HCT116 (cell line): ENCODE results near the gene PLAU. TPM values are rescaled to one million over a fixed set of nuclear protein-coding genes. Genes with fewer than 3 reads are reported as not detected.

ENCODE experiments used
- ATAC-seq: fragments of 200-7000 bp; cut with Tn5 transposase; 2 replicates; pipeline ENCODE4 v1.9.1; 2020; ENCODE audit warnings: mild to moderate bottlenecking, moderate library complexity
- BruUV-seq: library from RNA; stranded (reverse); fragments of 400-500 nt; replicated peaks from 2 replicates; lab custom pipeline; 2021; lab: Mats Ljungman, UMichigan
- CTCF ChIA-PET: fragments of 300-600 bp; sonication (Branson Sonifier 250); formaldehyde crosslinking; loops from one replicate; lab custom pipeline; 2021; ENCODE audit warnings: antibody characterized with exemption; lab: Charles Lee
- POLR2A ChIA-PET: fragments of 300-600, 350-600 bp; sonication (Branson Sonifier 250); formaldehyde crosslinking; loops from one replicate; lab custom pipeline; 2021; ENCODE audit warnings: antibody characterized with exemption; lab: Charles Lee
- RAD21 ChIA-PET, 2 experiments: fragments of 300-600 bp; sonication (Branson Sonifier 250); formaldehyde crosslinking; loops; one replicate each; lab custom pipeline; 2023; ENCODE audit warnings: low total read pairs in 2 of 2; ENCODE audit not compliant: uncharacterized antibody in 2 of 2, unreplicated experiment in 2 of 2, low non-redundant PET in 1 of 2; lab: Charles Lee
- DNase-seq: peaks from one replicate; pipeline ENCODE4 v3.0.0-alpha.2; 2010; ENCODE audit warnings: low read depth, low spot score
- H2AFZ ChIP-seq: fragments of 200-600 bp; shearing (Covaris generic), sonication (generic); 2 replicates; pipeline ENCODE4 v1.6.1; 2017; ENCODE audit warnings: low read depth, mixed run types, mixed read lengths, antibody characterized with exemption, low read length; ENCODE audit not compliant: poor library complexity, severe bottlenecking
- H3K27ac ChIP-seq: 2 replicates; pipeline ENCODE4 v1.5.1; 2012; ENCODE audit warnings: low read depth, low read length
- H3K27me3 ChIP-seq: fragments of 200-600 bp; sonication (generic); 2 replicates; pipeline ENCODE4 v1.6.1; 2016; ENCODE audit warnings: mixed run types, low read length, mixed read lengths; ENCODE audit not compliant: insufficient read depth
- H3K36me3 ChIP-seq, 2 experiments: fragments of 200-500 bp in 1 of 2; fragments of 200-600 bp in 1 of 2; sonication (Bioruptor generic) in 1 of 2; sonication (generic) in 1 of 2; 2 replicates each; pipeline versions ENCODE4 v1.5.1 to v1.6.1; 2014 to 2016; ENCODE audit warnings: low read length in 2 of 2, inconsistent platforms in 1 of 2, mixed read lengths in 1 of 2, mixed run types in 1 of 2; ENCODE audit not compliant: insufficient read depth in 2 of 2, control insufficient read depth in 1 of 2
- H3K4me1 ChIP-seq, 2 experiments: fragments of 200-600 bp in 1 of 2; sonication (generic) in 1 of 2; 2 replicates each; pipeline versions ENCODE4 v1.5.1 to v1.6.1; 2012 to 2017; ENCODE audit warnings: low read length in 2 of 2, inconsistent platforms in 1 of 2, mild to moderate bottlenecking in 1 of 2, mixed read lengths in 1 of 2, mixed run types in 1 of 2, moderate library complexity in 1 of 2; ENCODE audit not compliant: insufficient read depth in 2 of 2, control insufficient read depth in 1 of 2
- H3K4me2 ChIP-seq: fragments of 200-600 bp; sonication (generic); 2 replicates; pipeline ENCODE4 v1.6.1; 2017; ENCODE audit warnings: mixed run types, low read length, mixed read lengths
- H3K4me3 ChIP-seq, 2 experiments: fragments of 200-600 bp in 1 of 2; sonication (generic) in 1 of 2; replicated peaks in 1 of 2; 2 replicates each; pipeline ENCODE4 v1.5.1; 2011 to 2016; ENCODE audit warnings: low read length in 2 of 2, control low read depth in 1 of 2, low read depth in 1 of 2, mild to moderate bottlenecking in 1 of 2, mixed read lengths in 1 of 2, mixed run types in 1 of 2
- H3K79me2 ChIP-seq: fragments of 200-600 bp; sonication (generic); 2 replicates; pipeline ENCODE4 v1.6.1; 2017; ENCODE audit warnings: mild to moderate bottlenecking, mixed run types, low read length, moderate library complexity, mixed read lengths; ENCODE audit not compliant: insufficient read depth
- H3K9ac ChIP-seq: fragments of 200-600 bp; sonication (generic); 2 replicates; pipeline ENCODE4 v1.6.1; 2016; ENCODE audit warnings: low read length, mixed read lengths
- H3K9me2 ChIP-seq: fragments of 200-600 bp; sonication (generic), shearing (Covaris generic); 2 replicates; pipeline ENCODE4 v1.6.1; 2017; ENCODE audit warnings: mixed run types, mild to moderate bottlenecking, moderate library complexity; ENCODE audit not compliant: insufficient read depth
- H3K9me3 ChIP-seq, 2 experiments: fragments of 200-500 bp in 1 of 2; fragments of 200-600 bp in 1 of 2; sonication (Bioruptor generic) in 1 of 2; sonication (generic) in 1 of 2; 2 replicates each; pipeline ENCODE4 v1.6.1; 2014 to 2017; ENCODE audit warnings: low read length in 2 of 2, mixed read lengths in 2 of 2, inconsistent platforms in 1 of 2, low read depth in 1 of 2, mild to moderate bottlenecking in 1 of 2, mixed run types in 1 of 2, moderate library complexity in 1 of 2; ENCODE audit not compliant: control insufficient read depth in 1 of 2, insufficient read depth in 1 of 2
- H4K20me1 ChIP-seq: fragments of 200-600 bp; sonication (generic), shearing (Covaris generic); 2 replicates; pipeline ENCODE4 v1.6.1; 2017; ENCODE audit warnings: mixed run types, mild to moderate bottlenecking, moderate library complexity; ENCODE audit not compliant: insufficient read depth
- CEBPB ChIP-seq: IDR thresholded peaks from 2 replicates; pipeline ENCODE4 v1.6.1; 2012; ENCODE audit warnings: low read depth
- EGR1 ChIP-seq: IDR thresholded peaks from 2 replicates; pipeline ENCODE4 v1.6.1; 2012; ENCODE audit warnings: low read depth
- ELF1 ChIP-seq: IDR thresholded peaks from 2 replicates; pipeline ENCODE4 v1.6.1; 2012; ENCODE audit warnings: low read depth, borderline replicate concordance
- EZH2 ChIP-seq: fragments of 200-600 bp; sonication (generic); IDR thresholded peaks from 2 replicates; pipeline ENCODE4 v1.6.1; 2017; ENCODE audit warnings: antibody characterized with exemption, mixed run types
- EZH2phosphoT487 ChIP-seq: fragments of 200-600 bp; IDR thresholded peaks from 2 replicates; pipeline ENCODE4 v1.6.1; 2018; ENCODE audit warnings: antibody characterized with exemption, borderline replicate concordance
- JUND ChIP-seq: IDR thresholded peaks from 2 replicates; pipeline ENCODE4 v1.6.1; 2012
- RAD21 ChIP-seq: IDR thresholded peaks from 2 replicates; pipeline ENCODE4 v1.6.1; 2012; ENCODE audit warnings: low read depth, mild to moderate bottlenecking
- SIN3A ChIP-seq: IDR thresholded peaks from 2 replicates; pipeline ENCODE4 v1.6.1; 2012; ENCODE audit warnings: low read depth
- SP1 ChIP-seq: IDR thresholded peaks from 2 replicates; pipeline ENCODE4 v1.6.1; 2012; ENCODE audit warnings: low read depth
- YY1 ChIP-seq: IDR thresholded peaks from 2 replicates; pipeline ENCODE4 v1.6.1; 2011; ENCODE audit warnings: low read length, low read depth, moderate library complexity, mild to moderate bottlenecking; ENCODE audit not compliant: insufficient replicate concordance; ENCODE audit errors: extremely low read depth
- ZFX ChIP-seq: fragments of 450-650 bp; IDR thresholded peaks from 2 replicates; pipeline ENCODE4 v1.6.1; 2017
- ZNF274 ChIP-seq: fragments of 200-500 bp; sonication (Bioruptor generic); IDR thresholded peaks from 2 replicates; pipeline ENCODE4 v1.6.1; 2014; ENCODE audit warnings: mild to moderate bottlenecking, low read depth, low read length, inconsistent platforms
- intact Hi-C: fragments of 100-400 bp; cut with micrococcal nuclease; formaldehyde crosslinking; loops from 2 replicates; pipeline ENCODE4 v1.10.0; 2022
- total RNA-seq: library from RNA; stranded (reverse); gene quantifications from one replicate; pipeline ENCODE4 v1.2.1, GENCODE V29; 2021; ENCODE audit not compliant: unreplicated experiment
- TF ChIP-seq, protein P1 (sequence below): IDR thresholded peaks from 2 replicates; pipeline ENCODE4 v1.6.1; 2012
- TF ChIP-seq, protein P2 (sequence below): IDR thresholded peaks from 2 replicates; pipeline ENCODE4 v1.6.1; 2012; ENCODE audit warnings: low read depth
- TF ChIP-seq, protein P3 (sequence below), 3 experiments: fragments of 200-600 bp in 1 of 3; sonication (generic) in 1 of 3; IDR thresholded peaks in 2 of 3; conservative IDR thresholded peaks in 1 of 3; 2 replicates each; pipeline ENCODE4 v1.5.1; 2012 to 2017; ENCODE audit warnings: low read depth in 2 of 3, low read length in 2 of 3, antibody characterized with exemption in 1 of 3, borderline replicate concordance in 1 of 3, control low read depth in 1 of 3, mild to moderate bottlenecking in 1 of 3, mixed read lengths in 1 of 3, mixed run types in 1 of 3, moderate library complexity in 1 of 3; ENCODE audit not compliant: insufficient read depth in 1 of 3

Gene PLAU
- total RNA-seq, 1 experiment from 2014 or later: 60.3 TPM

- Histone ChIP-seq H3K36me3 (no peaks in the 10 kb centered on the region), H3K9me3 (no peaks in the 10 kb centered on the region), H3K27me3 (no peaks in the 10 kb centered on the region), H3K4me2 (no peak overlapping the region), H2AFZ (no peak overlapping the region), H3K9me2 (no peaks in the 10 kb centered on the region), H4K20me1 (no peaks in the 10 kb centered on the region), H3K4me1 (peaks cover 15 to 21% of the 10 kb centered on the region in 2 experiments), H3K4me3 (no peak overlapping the region), H3K27ac (no peak overlapping the region), H3K79me2 (no peaks in the 10 kb centered on the region), H3K9ac (no peak overlapping the region)
- ChIA-PET RAD21 (no interaction called here), POLR2A (interaction anchor here (0.9 to 1.7 kb wide), 2 partner anchors 10 to 47 kb away, joined by 3 to 5 read pairs; no protein-coding TSS in a partner anchor), CTCF (interaction anchor here (0.8 to 1.3 kb wide), 3 partner anchors 11 to 74 kb away, joined by 3 to 4 read pairs (median 3); no protein-coding TSS in a partner anchor)
- TF ChIP-seq EZH2 (no peak), ELF1 (no peak), ZNF274 (no peak), SP1 (no peak), SIN3A (no peak), CEBPB (no peak), RAD21 (no peak), EGR1 (no peak), ZFX (no peak), EZH2phosphoT487 (no peak), JUND (no peak), YY1 (no peak)
- TF ChIP-seq, protein P1, sequence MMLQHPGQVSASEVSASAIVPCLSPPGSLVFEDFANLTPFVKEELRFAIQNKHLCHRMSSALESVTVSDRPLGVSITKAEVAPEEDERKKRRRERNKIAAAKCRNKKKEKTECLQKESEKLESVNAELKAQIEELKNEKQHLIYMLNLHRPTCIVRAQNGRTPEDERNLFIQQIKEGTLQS: no peak
- TF ChIP-seq, protein P2, sequence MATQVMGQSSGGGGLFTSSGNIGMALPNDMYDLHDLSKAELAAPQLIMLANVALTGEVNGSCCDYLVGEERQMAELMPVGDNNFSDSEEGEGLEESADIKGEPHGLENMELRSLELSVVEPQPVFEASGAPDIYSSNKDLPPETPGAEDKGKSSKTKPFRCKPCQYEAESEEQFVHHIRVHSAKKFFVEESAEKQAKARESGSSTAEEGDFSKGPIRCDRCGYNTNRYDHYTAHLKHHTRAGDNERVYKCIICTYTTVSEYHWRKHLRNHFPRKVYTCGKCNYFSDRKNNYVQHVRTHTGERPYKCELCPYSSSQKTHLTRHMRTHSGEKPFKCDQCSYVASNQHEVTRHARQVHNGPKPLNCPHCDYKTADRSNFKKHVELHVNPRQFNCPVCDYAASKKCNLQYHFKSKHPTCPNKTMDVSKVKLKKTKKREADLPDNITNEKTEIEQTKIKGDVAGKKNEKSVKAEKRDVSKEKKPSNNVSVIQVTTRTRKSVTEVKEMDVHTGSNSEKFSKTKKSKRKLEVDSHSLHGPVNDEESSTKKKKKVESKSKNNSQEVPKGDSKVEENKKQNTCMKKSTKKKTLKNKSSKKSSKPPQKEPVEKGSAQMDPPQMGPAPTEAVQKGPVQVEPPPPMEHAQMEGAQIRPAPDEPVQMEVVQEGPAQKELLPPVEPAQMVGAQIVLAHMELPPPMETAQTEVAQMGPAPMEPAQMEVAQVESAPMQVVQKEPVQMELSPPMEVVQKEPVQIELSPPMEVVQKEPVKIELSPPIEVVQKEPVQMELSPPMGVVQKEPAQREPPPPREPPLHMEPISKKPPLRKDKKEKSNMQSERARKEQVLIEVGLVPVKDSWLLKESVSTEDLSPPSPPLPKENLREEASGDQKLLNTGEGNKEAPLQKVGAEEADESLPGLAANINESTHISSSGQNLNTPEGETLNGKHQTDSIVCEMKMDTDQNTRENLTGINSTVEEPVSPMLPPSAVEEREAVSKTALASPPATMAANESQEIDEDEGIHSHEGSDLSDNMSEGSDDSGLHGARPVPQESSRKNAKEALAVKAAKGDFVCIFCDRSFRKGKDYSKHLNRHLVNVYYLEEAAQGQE: no peak
- TF ChIP-seq, protein P3, sequence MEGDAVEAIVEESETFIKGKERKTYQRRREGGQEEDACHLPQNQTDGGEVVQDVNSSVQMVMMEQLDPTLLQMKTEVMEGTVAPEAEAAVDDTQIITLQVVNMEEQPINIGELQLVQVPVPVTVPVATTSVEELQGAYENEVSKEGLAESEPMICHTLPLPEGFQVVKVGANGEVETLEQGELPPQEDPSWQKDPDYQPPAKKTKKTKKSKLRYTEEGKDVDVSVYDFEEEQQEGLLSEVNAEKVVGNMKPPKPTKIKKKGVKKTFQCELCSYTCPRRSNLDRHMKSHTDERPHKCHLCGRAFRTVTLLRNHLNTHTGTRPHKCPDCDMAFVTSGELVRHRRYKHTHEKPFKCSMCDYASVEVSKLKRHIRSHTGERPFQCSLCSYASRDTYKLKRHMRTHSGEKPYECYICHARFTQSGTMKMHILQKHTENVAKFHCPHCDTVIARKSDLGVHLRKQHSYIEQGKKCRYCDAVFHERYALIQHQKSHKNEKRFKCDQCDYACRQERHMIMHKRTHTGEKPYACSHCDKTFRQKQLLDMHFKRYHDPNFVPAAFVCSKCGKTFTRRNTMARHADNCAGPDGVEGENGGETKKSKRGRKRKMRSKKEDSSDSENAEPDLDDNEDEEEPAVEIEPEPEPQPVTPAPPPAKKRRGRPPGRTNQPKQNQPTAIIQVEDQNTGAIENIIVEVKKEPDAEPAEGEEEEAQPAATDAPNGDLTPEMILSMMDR (IDR thresholded peaks at IDR 0.05 in 2 of 3, conservative IDR thresholded peaks at IDR 0.05 in 1 of 3; ENCODE audit: borderline replicate concordance in 1 of 3, insufficient read depth in 1 of 3, low read depth in 2 of 3, low read length in 2 of 3): no peak
- no peak for DNase-seq
- no TSS peak for BruUV-seq
- peak; percentile 39; the same call in 1 of the 2 replicates for ATAC-seq
- intact Hi-C loops: no loop called here
Measured at GRCh38 chr10:73953665-73954064, 42.7 kb downstream of the PLAU start.
